GM23338 (cell line): ENCODE results near the gene TMEM150C. TPM values are rescaled to one million over a fixed set of nuclear protein-coding genes. Genes with fewer than 3 reads are reported as not detected.

ENCODE experiments used
- ATAC-seq: fragments of 200-7000 bp; cut with Tn5 transposase; 3 replicates; pipeline ENCODE4 v1.9.1; 2020
- DNase-seq: peaks from one replicate; pipeline ENCODE4 v3.0.0-alpha.2; 2015; ENCODE audit warnings: low spot score
- H2AFZ ChIP-seq: fragments of 200-600 bp; sonication (generic); 2 replicates; pipeline ENCODE4 v1.8.0; 2016; ENCODE audit warnings: antibody characterized with exemption, mild to moderate bottlenecking, moderate library complexity
- H3F3A ChIP-seq: fragments of 200-600 bp; sonication (generic); replicated peaks from 2 replicates; pipeline ENCODE4 v1.8.0; 2017; ENCODE audit warnings: antibody characterized with exemption, mixed run types, low read depth
- H3K27ac ChIP-seq: fragments of 200-600 bp; sonication (generic); 2 replicates; pipeline ENCODE4 v1.6.1; 2016; ENCODE audit warnings: low read depth
- H3K27me3 ChIP-seq: fragments of 200-600 bp; sonication (generic); 2 replicates; pipeline ENCODE4 v1.8.0; 2016; ENCODE audit warnings: mild to moderate bottlenecking, mixed run types, moderate library complexity; ENCODE audit not compliant: insufficient read depth
- H3K36me3 ChIP-seq: fragments of 200-600 bp; sonication (generic); 2 replicates; pipeline ENCODE4 v1.8.0; 2016; ENCODE audit warnings: mild to moderate bottlenecking; ENCODE audit not compliant: insufficient read depth
- H3K4me1 ChIP-seq: fragments of 200-600 bp; sonication (generic); 2 replicates; pipeline ENCODE4 v1.8.0; 2016; ENCODE audit warnings: mild to moderate bottlenecking, moderate library complexity; ENCODE audit not compliant: insufficient read depth
- H3K4me2 ChIP-seq: fragments of 200-600 bp; sonication (generic); 2 replicates; pipeline ENCODE4 v1.7.1; 2017; ENCODE audit warnings: mixed run types
- H3K4me3 ChIP-seq: fragments of 200-600 bp; sonication (generic); 2 replicates; pipeline ENCODE4 v1.6.1; 2016; ENCODE audit warnings: mixed run types
- H3K79me2 ChIP-seq: fragments of 200-600 bp; sonication (generic); replicated peaks from 2 replicates; pipeline ENCODE4 v1.8.0; 2017; ENCODE audit warnings: mild to moderate bottlenecking; ENCODE audit not compliant: insufficient read depth
- H3K9me2 ChIP-seq: fragments of 200-600 bp; sonication (generic); 2 replicates; pipeline ENCODE4 v1.8.0; 2017; ENCODE audit not compliant: insufficient read depth
- H4K20me1 ChIP-seq: fragments of 200-600 bp; sonication (generic); replicated peaks from 2 replicates; pipeline ENCODE4 v1.8.0; 2017; ENCODE audit warnings: mild to moderate bottlenecking; ENCODE audit not compliant: insufficient read depth
- H3K27ac Mint-ChIP-seq: 2 replicates; pipeline ENCODE4 v1.8.0; 2020; ENCODE audit warnings: inconsistent platforms, mild to moderate bottlenecking, moderate library complexity, mixed read lengths
- H3K27me3 Mint-ChIP-seq: 3 replicates; pipeline ENCODE4 v1.8.0; 2022; ENCODE audit warnings: low read depth, mild to moderate bottlenecking, moderate library complexity, mixed read lengths, inconsistent platforms; ENCODE audit not compliant: insufficient read depth, poor library complexity
- H3K36me3 Mint-ChIP-seq: 3 replicates; pipeline ENCODE4 v1.8.0; 2021; ENCODE audit warnings: low read depth, mild to moderate bottlenecking, inconsistent platforms, moderate library complexity, mixed read lengths
- H3K4me1 Mint-ChIP-seq: 3 replicates; pipeline ENCODE4 v1.8.0; 2020; ENCODE audit warnings: mild to moderate bottlenecking, inconsistent platforms, mixed read lengths
- H3K4me3 Mint-ChIP-seq: 3 replicates; pipeline ENCODE4 v1.8.0; 2021; ENCODE audit warnings: moderate library complexity, mild to moderate bottlenecking, inconsistent platforms, mixed read lengths
- H3K9me3 Mint-ChIP-seq: 3 replicates; pipeline ENCODE4 v1.8.0; 2020; ENCODE audit warnings: moderate library complexity, mild to moderate bottlenecking, inconsistent platforms, mixed read lengths
- CREB1 ChIP-seq: fragments of 250-450 bp; sonication (Bioruptor Pico); IDR thresholded peaks from 2 replicates; pipeline ENCODE4 v1.5.0; 2020; ENCODE audit warnings: low read depth, mild to moderate bottlenecking, moderate library complexity
- CTCF ChIP-seq, 2 experiments: fragments of 200-600 bp in 1 of 2; sonication (generic) in 1 of 2; conservative IDR thresholded peaks; 2 replicates each; pipeline versions ENCODE4 v1.5.1 to v1.6.1; 2016 to 2017; ENCODE audit warnings: antibody characterized with exemption in 2 of 2, low read depth in 2 of 2, mild to moderate bottlenecking in 2 of 2, moderate library complexity in 1 of 2
- EZH2 ChIP-seq: fragments of 200-600 bp; sonication (generic); IDR thresholded peaks from one replicate; pipeline ENCODE4 v1.8.0; 2017; ENCODE audit warnings: antibody characterized with exemption, mild to moderate bottlenecking, low read depth; ENCODE audit not compliant: unreplicated experiment
- EZH2phosphoT487 ChIP-seq: fragments of 200-600 bp; sonication (generic); IDR thresholded peaks from one replicate; pipeline ENCODE4 v1.8.1; 2018; ENCODE audit warnings: antibody characterized with exemption; ENCODE audit not compliant: unreplicated experiment
- JUNB ChIP-seq: IDR thresholded peaks from one replicate; pipeline ENCODE4 v1.6.1; 2016; ENCODE audit warnings: antibody characterized with exemption; ENCODE audit not compliant: unreplicated experiment
- NANOG ChIP-seq: IDR thresholded peaks from 2 replicates; pipeline ENCODE4 v1.6.1; 2016; ENCODE audit warnings: antibody characterized with exemption, borderline replicate concordance
- POLR2AphosphoS5 ChIP-seq: IDR thresholded peaks from 2 replicates; pipeline ENCODE4 v1.6.1; 2016; ENCODE audit warnings: antibody characterized with exemption, low read depth
- REST ChIP-seq: IDR thresholded peaks from one replicate; pipeline ENCODE4 v1.6.1; 2018; ENCODE audit warnings: antibody characterized with exemption; ENCODE audit not compliant: unreplicated experiment
- ZNF114 ChIP-seq: fragments of 250-450 bp; sonication (Bioruptor Pico); IDR thresholded peaks from 2 replicates; pipeline ENCODE4 v1.5.0; 2020; ENCODE audit warnings: mild to moderate bottlenecking, moderate library complexity
- ZNF331 ChIP-seq: fragments of 250-450 bp; sonication (Bioruptor Pico); IDR thresholded peaks from 2 replicates; pipeline ENCODE4 v1.5.0; 2020; ENCODE audit warnings: low read depth, mild to moderate bottlenecking, moderate library complexity
- polyA plus RNA-seq: library from polyadenylated mRNA; unstranded; fragments of >200 nt; fragmentation: Nextera tagmentation; extraction: Ambion mirVana; gene quantifications from 2 replicates; pipeline ENCODE4 v1.2.1, GENCODE V29; 2016
- total RNA-seq: library from RNA; depleted of rRNA; stranded (reverse); fragments of >200 nt; shearing (Covaris generic); gene quantifications from 2 replicates; pipeline ENCODE4 v1.2.3, GENCODE V29; 2014

TMEM150C gene
- total and polyA plus RNA-seq, 2 experiments from 2014 or later, result 1.7 to 4.0 TPM

DNA sequence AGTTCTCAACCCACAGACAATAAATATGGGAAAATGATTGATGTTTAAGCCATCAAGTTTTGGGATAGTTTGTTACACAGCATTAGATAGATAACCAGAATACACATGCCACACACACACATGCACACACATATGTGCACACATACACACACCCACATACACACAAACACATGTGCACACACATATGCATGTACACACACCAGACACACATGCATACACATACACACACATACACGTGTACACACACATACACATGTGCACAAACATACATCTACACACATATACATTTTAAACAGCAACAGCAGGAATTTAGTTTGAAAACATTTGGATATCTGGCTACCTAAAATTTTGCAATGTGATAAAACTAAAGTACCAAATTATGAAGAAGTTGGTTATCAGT, 42.7 kb upstream of the TMEM150C start:
- no peak overlapping the region for H3K27ac ChIP-seq
- no peak for ATAC-seq
- H3K4me3 Mint-ChIP-seq, result no peak overlapping the region
- no peaks in the 10 kb centered on the region for H3F3A ChIP-seq
- H3K9me3 Mint-ChIP-seq, result no peaks in the 10 kb centered on the region
- no peaks in the 10 kb centered on the region for H3K4me1 Mint-ChIP-seq
- H3K36me3 ChIP-seq, result no peaks in the 10 kb centered on the region
- no peak overlapping the region for H3K27ac Mint-ChIP-seq
- TF ChIP-seq POLR2AphosphoS5, result no peak
- H3K4me3 ChIP-seq, result no peak overlapping the region
- H3K36me3 Mint-ChIP-seq, result no peaks in the 10 kb centered on the region
- H3K79me2 ChIP-seq, result no peaks in the 10 kb centered on the region
- no peak overlapping the region for H2AFZ ChIP-seq
- H3K27me3 Mint-ChIP-seq, result peaks cover 4% of the 10 kb centered on the region
- no peaks in the 10 kb centered on the region for H4K20me1 ChIP-seq
- no peak for DNase-seq
- no peak overlapping the region for H3K4me2 ChIP-seq
- no peaks in the 10 kb centered on the region for H3K9me2 ChIP-seq
- no peaks in the 10 kb centered on the region for H3K27me3 ChIP-seq
- no peaks in the 10 kb centered on the region for H3K4me1 ChIP-seq

GRCh38 chr4:82601242-82602015, 39.6 kb upstream of the TMEM150C start:
- no peak overlapping the region for H3K4me3 Mint-ChIP-seq
- Histone ChIP-seq H4K20me1 (no peaks in the 10 kb centered on the region), H3K9me2 (no peaks in the 10 kb centered on the region), H3K4me3 (no peak overlapping the region), H3F3A (no peaks in the 10 kb centered on the region), H3K36me3 (no peaks in the 10 kb centered on the region), H3K4me1 (no peaks in the 10 kb centered on the region), H3K27ac (no peak overlapping the region), H3K27me3 (no peaks in the 10 kb centered on the region), H2AFZ (no peak overlapping the region), H3K4me2 (no peak overlapping the region), H3K79me2 (no peaks in the 10 kb centered on the region)
- H3K36me3 Mint-ChIP-seq, result no peaks in the 10 kb centered on the region
- H3K4me1 Mint-ChIP-seq, result peaks cover 3% of the 10 kb centered on the region; the same call in 2 of the 3 replicates
- no peak for ATAC-seq
- no peak overlapping the region for H3K27ac Mint-ChIP-seq
- no peak for DNase-seq
- H3K9me3 Mint-ChIP-seq, result no peaks in the 10 kb centered on the region
- H3K27me3 Mint-ChIP-seq, result peaks cover 2% of the 10 kb centered on the region
- no peak for TF ChIP-seq REST
- no peak for TF ChIP-seq EZH2
- no peak for TF ChIP-seq NANOG
- TF ChIP-seq EZH2phosphoT487, result no peak
- no peak for TF ChIP-seq JUNB
- no peak for TF ChIP-seq ZNF114 (CRISPR knock-in tag)
- no peak for TF ChIP-seq CTCF (conservative IDR thresholded peaks at IDR 0.05; ENCODE audit: low read depth in 2 of 2)
- no peak for TF ChIP-seq CREB1 (CRISPR knock-in tag)
- TF ChIP-seq POLR2AphosphoS5, result no peak
- no peak for TF ChIP-seq ZNF331 (CRISPR knock-in tag)
